Forelimb muscle (tissue), 1 donor: ENCODE results near the gene CNOT2. TPM values are rescaled to one million over a fixed set of nuclear protein-coding genes. Genes with fewer than 3 reads are reported as not detected.

Source experiments
- DNase-seq: peaks from one replicate; pipeline ENCODE4 v3.0.0-alpha.2; 2013; ENCODE audit warnings: low read depth
- polyA plus RNA-seq: library from polyadenylated mRNA; unstranded; fragments of 120-200 nt; gene quantifications from one replicate; pipeline ENCODE4 v1.2.1, GENCODE V29; 2013; ENCODE audit not compliant: insufficient read length

Gene CNOT2
- polyA plus RNA-seq = 79.9 TPM

GRCh38 chr12:70242695-70243509 lies at the start of gene CNOT2:
Gene CNOT2, plus strand, starts transcription at chr12:70243433. Its CDS starts 34,794 bp downstream, at chr12:70278227.
- no peak for DNase-seq

- DNase-seq = no peak
Observed at GRCh38 chr12:70194076-70194475, 49.2 kb upstream of the CNOT2 start.

GRCh38 chr12:70196811-70197281 lies 46.4 kb upstream of the CNOT2 start:
- DNase-seq = peak; percentile 41

GRCh38 chr12:70197345-70197744 lies 45.9 kb upstream of the CNOT2 start:
- DNase-seq = no peak

- DNase-seq = no peak
Observed at GRCh38 chr12:70213707-70214106, 29.5 kb upstream of the CNOT2 start.

- DNase-seq = no peak
Observed at GRCh38 chr12:70214972-70215617, 28.1 kb upstream of the CNOT2 start.

DNA sequence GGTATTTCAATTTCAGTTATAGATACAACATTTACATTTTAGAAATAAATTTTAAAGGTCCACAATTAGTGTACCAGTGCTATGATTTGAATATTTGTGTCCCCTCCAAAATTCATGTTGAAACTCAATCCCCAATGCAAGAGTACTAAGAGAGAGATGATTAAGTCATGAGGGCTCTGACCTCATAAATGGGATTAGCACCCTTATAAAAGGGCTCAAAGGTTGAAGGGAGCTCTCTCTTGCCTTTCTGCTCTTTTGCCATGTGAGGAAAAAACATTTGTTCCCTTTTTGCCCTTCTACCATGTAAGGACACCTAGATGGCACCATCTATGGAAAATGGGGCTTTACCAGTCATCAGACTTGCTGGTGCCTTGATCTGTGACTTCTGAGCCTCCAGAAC lies 25.8 kb upstream of the CNOT2 start:
- DNase-seq = no peak

GRCh38 chr12:70221626-70222025 lies 21.6 kb upstream of the CNOT2 start:
- no peak for DNase-seq

- DNase-seq = no peak
Observed at GRCh38 chr12:70227911-70228310, 15.3 kb upstream of the CNOT2 start.

- DNase-seq = no peak
Observed at GRCh38 chr12:70230934-70231606, 12.2 kb upstream of the CNOT2 start.

DNA sequence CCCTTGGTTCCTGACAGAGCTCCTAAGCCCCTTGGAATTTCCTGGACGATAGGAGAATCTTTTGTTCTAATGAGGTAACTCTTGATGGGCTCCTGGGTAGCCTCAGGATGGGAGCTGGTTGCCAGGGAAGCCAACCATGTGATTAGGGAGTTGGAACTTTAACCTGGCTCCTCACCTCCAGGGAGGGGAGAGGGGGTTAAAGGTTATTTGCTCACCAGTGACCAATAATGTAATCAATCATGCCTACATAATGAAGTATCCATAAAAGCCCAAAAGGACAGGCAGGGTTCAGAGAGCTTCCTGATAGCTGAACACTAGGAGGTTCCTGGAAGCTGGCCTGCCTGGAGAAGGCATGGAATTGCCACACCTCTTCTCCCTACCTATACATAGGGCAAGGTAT lies 6.2 kb upstream of the CNOT2 start:
- DNase-seq = no peak

DNA sequence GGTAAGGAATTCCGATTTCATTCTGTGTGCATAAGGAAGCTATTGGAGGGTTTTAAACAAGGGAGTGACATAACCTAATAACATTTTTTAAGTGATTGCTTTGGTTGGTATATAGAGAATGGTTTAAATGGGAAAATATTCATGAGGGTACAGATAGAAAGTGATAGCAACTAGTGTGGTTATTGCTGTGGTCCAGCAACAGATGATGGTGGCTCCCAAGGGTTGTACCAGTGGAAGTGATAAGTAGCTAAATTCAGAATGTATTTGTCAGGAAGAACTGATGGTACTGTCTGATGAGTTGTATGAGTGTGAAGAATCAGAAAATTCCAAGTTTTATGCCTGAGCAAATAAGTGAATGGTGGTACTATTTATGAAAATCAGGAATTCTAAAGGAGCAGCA lies 2.6 kb upstream of the CNOT2 start:
- no peak for DNase-seq

DNA sequence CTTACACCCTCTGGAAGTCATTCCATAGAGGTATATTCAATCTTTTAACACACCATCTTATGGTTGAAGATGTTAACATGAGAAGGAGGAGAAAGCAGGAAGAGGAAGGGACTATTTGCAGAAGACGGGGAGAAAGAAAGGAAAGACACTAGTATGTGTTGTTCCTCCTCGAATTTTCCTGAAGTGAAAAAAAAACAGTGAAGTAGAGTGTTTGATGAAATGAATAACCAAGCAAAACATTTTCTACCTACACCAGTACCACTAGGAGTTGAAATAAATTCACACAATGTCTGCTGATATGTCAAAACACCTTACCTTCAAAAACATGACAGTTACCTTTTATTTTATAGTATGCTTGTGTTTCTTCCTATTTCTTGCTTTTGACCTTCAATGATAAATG lies 1.4 kb upstream of the CNOT2 start:
- no peak for DNase-seq

GRCh38 chr12:70243510-70244371 lies 508 bp downstream of the CNOT2 start:
- DNase-seq = no peak

- no peak for DNase-seq
Observed at GRCh38 chr12:70244409-70244808, 1.2 kb downstream of the CNOT2 start.

GRCh38 chr12:70245458-70245857 lies 2.2 kb downstream of the CNOT2 start:
- no peak for DNase-seq

DNA sequence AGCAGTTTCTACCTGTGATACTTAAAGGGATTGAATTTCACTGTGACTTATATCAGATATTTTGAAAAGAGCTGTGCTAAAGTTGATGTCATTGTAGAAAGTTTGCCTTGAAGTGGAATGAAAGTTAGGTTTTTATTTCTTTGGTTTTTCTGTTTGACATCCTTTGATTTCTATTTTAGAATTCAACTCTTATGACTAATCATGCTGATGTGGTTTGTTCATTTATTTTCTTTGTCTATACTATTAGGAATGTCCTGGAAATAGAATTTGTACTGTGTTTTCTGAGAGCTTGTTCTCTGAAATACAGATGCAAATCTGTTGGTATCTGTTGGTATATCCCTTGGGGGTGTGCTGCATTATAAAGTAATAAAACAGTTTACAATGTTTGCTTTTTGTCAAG lies 3.3 kb downstream of the CNOT2 start:
- no peak for DNase-seq

DNA sequence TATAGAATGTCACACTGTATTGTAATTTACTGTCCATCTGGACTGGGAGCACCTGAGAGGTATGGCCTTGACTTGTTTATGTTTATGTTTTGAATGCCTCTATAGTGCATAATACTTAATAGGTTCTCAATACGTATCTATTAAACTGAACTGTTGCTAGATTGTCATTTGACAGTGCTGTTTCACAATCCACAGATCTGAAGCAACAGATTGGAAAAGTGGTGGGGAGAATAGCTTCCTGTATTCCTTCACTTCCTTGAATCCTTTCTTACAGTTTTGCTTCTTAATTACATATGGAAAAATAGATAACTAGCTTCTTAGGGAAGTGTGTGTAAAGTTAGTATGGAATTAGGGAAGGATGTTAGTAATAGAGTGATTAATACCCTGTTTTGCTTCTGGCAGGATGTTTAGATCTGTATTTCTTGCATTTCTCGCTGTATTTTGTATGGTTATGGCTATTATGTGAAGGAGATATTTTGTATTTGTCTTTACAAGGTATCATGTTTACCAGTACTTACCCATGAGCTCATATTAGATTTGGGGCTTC lies 4.5 kb downstream of the CNOT2 start:
- DNase-seq = no peak

DNA sequence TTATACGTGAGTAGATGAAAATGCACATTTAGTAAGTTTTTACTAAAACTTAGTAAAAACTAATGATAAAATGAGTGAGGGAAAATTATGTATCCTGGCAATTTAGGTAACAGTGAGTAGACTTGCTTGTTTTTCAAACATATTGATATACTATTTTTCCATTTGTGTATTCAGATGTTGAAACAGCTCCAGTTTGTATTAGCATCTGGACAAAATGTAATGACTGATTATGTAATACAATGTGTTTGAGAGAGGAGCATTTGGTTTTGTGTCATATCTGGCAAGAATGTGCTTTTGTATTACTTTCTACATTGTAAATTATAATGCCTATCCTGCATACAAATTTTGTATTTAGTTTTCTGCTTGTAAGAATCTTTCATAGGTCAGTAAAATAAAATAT lies 5.6 kb downstream of the CNOT2 start:
- DNase-seq = no peak

DNA sequence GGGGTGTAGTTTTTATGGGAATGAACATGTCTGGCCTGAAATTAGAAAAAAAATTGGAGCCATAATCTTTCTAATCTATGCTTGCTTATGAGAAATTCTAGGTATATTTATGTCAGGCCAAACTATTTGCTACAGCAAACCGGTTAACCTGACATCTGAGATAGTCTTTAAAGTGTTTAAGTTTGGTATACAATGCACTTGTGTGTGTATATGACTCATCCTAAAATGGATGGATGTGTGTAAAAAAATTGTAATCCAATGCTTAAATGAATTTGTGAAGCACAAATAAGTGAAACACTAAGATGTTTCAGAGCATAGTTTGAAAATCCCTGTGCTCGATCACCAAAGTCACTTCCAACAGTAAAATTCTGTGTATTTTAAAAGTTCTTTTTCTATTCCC lies 6.7 kb downstream of the CNOT2 start:
- no peak for DNase-seq

- DNase-seq = no peak
Observed at GRCh38 chr12:70251226-70251625, 8.0 kb downstream of the CNOT2 start.
